HG03108 (cell line): Measurements from ENCODE around the gene SNX27.

Experiments used
- ATAC-seq: cut with Tn5 transposase; IDR thresholded peaks from one replicate; pipeline ENCODE4 v1.9.1; 2021; ENCODE audit warnings: moderate library complexity; ENCODE audit not compliant: unreplicated experiment

The SNX27 gene

DNA sequence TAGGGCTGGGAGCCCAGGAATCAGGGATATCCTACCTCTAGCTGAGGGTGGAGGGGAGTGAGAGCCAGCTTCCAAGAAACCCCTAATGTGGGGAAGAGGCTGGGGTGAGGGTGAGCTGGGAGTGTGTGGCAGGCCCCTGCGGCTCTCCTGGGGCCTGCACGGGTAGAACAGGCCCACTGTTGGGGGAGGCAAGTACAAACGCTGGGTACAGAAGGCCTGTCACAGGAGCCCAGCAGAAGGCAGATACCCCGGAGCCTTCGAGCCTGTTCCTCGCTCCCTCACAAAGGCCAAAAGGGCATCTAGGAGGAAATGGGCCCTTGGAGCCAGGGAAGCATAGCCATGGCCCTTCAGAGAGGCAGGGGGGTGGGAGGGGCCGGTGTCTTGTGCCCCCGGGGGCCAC lies 91.1 kb downstream of the SNX27 start:
- ATAC-seq, result no peak

- ATAC-seq, result no peak
Observed at GRCh38 chr1:151703813-151704212, 92.0 kb downstream of the SNX27 start.

DNA sequence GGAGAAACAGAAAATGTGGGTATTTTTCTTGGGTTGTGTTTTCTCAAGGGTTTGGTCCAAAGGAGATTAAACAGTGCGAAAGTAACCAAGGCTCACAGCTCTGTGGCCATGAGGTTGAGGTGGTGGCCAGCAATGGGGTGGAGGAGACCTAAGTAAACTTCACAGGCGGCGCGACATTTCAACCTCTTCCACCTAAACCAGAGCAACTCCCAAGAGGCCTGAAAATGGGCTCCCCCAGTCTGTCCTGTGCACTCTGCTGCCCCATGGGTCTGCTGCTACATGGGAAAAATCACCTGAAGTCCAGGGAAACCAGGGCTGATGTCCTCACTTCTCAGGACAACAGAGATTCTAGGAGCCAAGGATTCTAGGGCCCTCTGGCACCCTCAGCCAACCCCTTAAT lies 92.4 kb downstream of the SNX27 start:
- ATAC-seq, result no peak

DNA sequence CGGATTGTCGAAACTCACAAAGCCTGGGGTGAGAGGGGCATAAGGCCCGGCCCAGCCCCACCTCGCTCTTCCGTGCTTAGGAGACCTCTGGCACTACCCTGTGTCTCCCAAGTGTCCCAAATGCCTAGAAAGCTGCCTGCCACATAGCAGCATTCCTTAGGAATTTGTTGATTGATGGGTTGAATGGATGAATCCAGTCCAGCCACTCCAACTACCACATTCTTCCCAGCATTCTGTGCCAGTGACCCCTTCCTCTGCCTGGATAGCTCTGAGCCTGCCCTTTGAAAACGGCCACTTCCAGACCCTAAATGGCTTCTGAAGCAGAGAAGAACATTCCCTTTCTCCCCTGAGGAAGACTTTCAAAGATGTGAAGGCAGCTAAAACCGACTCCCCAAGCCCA lies 93.3 kb downstream of the SNX27 start:
- no peak for ATAC-seq

- no peak for ATAC-seq
Observed at GRCh38 chr1:151705753-151706463, 94.1 kb downstream of the SNX27 start.

- no peak for ATAC-seq
Observed at GRCh38 chr1:151706464-151707415, 94.9 kb downstream of the SNX27 start.

- ATAC-seq, result no peak
Observed at GRCh38 chr1:151707541-151708065, 95.8 kb downstream of the SNX27 start.

DNA sequence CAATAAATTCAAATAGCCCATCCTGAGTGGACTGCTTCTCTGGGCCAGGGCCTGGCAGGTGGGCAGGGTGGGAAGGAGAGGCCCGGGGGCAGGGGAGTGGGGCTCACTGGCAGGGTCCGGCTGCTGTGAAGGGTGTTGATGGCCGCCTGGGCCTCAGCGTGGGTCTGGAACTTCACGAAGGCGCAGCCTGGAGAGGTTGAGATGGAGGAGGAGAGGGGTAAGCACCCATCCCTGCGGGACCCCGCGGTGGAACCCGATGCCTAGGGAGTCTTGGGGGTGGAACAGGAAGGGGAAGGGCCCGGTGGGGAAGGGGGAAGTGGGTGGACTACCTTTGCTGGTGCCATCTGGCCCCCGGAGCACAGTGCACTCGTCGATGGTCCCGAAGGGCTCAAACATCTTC lies 97.0 kb downstream of the SNX27 start:
- ATAC-seq, result no peak

- ATAC-seq, result no peak
Observed at GRCh38 chr1:151710187-151710840, 98.5 kb downstream of the SNX27 start.

DNA sequence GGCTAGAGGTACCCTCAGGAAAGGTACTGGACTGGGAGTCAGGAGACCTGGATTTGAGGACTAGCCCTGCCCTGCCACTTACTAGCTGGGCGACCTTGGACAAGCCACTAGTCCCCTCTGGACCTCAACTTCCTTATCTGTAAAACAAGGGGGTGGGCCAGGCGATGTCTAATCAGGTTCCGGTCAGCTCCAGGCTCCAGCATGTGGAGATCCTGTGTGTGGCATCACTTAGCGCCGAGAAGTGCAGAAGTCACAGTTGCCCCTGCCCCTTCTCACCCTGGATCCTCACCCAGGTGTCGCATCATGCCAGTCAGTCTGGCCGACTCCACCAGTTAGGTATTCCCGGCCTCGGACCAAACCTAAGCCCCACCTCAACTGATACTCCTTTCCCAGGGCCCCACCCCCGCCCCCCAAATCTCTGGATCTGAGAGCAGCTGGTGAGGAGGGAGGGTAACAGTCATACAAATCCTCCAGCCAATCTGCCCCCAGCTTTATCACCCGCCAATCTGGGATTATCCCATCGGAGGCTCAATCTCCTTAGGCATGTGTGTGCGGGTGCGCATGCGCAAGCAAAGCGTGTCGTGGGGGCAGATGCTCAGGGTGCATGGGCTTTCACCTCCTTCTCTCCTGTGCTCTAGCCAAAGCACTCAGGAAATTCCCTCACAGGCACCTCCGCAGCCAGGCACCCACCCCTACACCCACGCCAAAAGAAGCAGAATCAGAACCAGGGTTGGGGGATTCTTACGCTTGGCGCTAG lies 99.4 kb downstream of the SNX27 start:
- ATAC-seq, result no peak

GRCh38 chr1:151711951-151712350 lies 100.1 kb downstream of the SNX27 start:
- no peak for ATAC-seq

GRCh38 chr1:151713044-151713443 lies 101.2 kb downstream of the SNX27 start:
- no peak for ATAC-seq

DNA sequence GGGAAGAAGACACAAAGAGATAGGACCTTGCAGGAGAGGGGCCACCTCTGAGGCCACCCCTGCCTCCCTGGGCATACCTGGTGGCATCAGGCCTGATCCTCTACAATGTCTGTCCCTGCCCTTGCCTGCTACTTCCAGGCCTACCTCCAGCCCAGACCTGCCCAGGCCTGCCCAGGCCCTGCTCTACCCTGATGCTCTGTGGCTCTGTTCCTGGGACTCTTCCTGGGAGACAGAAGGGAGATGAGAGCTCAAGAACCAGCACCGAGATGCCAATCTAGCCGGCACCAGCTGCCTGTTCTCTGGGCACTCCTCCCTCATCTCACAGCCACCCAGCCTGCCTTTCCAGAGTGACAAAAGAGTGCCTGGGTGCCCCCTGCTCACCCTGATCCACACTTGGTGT lies 102.0 kb downstream of the SNX27 start:
- no peak for ATAC-seq

GRCh38 chr1:151714820-151715725 lies 103.2 kb downstream of the SNX27 start:
- no peak for ATAC-seq

DNA sequence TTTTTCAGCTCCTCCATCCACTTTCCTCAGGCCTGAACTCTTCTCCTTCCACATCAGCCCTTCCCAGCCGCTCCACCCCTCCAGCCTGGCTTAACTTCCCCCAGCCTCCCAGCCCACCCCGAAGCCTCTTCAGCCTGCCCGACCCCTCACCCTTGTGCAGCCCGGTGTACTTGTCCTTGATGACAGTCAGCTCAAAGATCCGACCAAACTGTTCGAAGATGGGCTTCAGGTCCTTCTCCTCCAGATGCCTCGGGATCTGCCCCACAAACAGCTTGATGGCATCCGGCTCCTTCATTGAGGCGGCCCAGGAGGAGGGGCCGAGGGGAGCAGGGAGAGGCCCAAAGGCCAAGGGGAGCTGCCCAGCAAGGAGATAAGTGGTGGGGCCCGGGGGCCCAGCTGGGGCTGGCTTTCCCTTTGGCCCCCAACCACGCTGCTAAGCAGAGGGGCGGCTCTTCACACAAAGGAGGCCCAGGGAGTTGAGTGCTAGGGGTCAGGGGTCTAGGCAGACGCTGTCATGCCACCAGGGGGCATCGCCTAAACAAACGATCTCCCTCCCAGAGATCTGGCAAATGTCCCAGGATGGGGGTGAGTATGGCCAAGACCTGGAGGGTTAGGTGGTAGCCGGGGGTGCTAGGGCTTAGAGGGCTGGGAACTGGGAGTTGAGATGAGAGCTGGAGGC lies 104.0 kb downstream of the SNX27 start:
- no peak for ATAC-seq

DNA sequence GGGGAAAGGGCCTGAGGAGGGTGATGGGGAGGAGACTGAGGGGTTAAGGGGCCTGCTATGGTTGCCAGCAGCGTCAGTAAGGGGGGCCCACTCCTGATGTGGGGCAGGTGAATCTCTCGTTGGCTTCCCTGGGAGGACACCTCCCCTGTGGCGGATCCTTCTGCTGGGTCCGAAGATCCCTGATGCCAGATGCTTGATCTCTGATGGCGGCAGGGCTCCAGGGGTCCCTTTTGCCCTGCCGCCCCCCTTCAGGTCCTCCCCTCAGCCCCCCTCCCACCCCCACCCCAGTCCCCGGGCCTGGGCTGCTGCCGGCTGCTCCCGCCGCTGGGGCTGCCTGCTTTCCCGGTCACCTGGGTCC lies 104.5 kb downstream of the SNX27 start:
- ATAC-seq, result no peak

- ATAC-seq, result no peak
Observed at GRCh38 chr1:151716771-151717631, 105.2 kb downstream of the SNX27 start, which contains the start of gene CELF3. Gene CELF3, minus strand, starts transcription at chr1:151716803. Its CDS starts 783 bp downstream, at chr1:151716020.

- ATAC-seq, result no peak
Observed at GRCh38 chr1:151718011-151718431, 106.2 kb downstream of the SNX27 start.
